ENCODE results near the gene EDAR.

Gene EDAR

GRCh38 chr2:108940156-108940555 lies 48.9 kb downstream of the EDAR start:
- DNase-seq (ENCODE audit: low read depth) = no peak

- no peak for DNase-seq (ENCODE audit: low read depth)
Observed at GRCh38 chr2:108938077-108938710, 50.8 kb downstream of the EDAR start.

- DNase-seq (ENCODE audit: low read depth) = no peak
Observed at GRCh38 chr2:108937367-108938017, 51.5 kb downstream of the EDAR start.

GRCh38 chr2:108936866-108937265 lies 52.2 kb downstream of the EDAR start:
- DNase-seq (ENCODE audit: low read depth) = no peak

- DNase-seq (ENCODE audit: low read depth) = no peak
Observed at GRCh38 chr2:108936076-108936864, 52.8 kb downstream of the EDAR start.

GRCh38 chr2:108935271-108935741 lies 53.7 kb downstream of the EDAR start:
- DNase-seq (ENCODE audit: low read depth) = no peak

GRCh38 chr2:108934583-108935245 lies 54.3 kb downstream of the EDAR start:
- DNase-seq (ENCODE audit: low read depth) = no peak

GRCh38 chr2:108934151-108934550 lies 54.9 kb downstream of the EDAR start:
- DNase-seq (ENCODE audit: low read depth) = no peak

GRCh38 chr2:108933691-108934117 lies 55.3 kb downstream of the EDAR start:
- no peak for DNase-seq (ENCODE audit: low read depth)

GRCh38 chr2:108932736-108933332 lies 56.2 kb downstream of the EDAR start:
- DNase-seq (ENCODE audit: low read depth) = no peak

GRCh38 chr2:108931372-108931771 lies 57.6 kb downstream of the EDAR start:
- DNase-seq (ENCODE audit: low read depth) = no peak

- DNase-seq (ENCODE audit: low read depth) = no peak
Observed at GRCh38 chr2:108929807-108930425, 59.1 kb downstream of the EDAR start.

GRCh38 chr2:108928660-108929377 lies 60.2 kb downstream of the EDAR start:
- no peak for DNase-seq (ENCODE audit: low read depth)

GRCh38 chr2:108927936-108928659 lies 60.9 kb downstream of the EDAR start:
- peak; percentile 11 for DNase-seq (ENCODE audit: low read depth)

GRCh38 chr2:108927405-108927804 lies 61.6 kb downstream of the EDAR start:
- DNase-seq (ENCODE audit: low read depth) = no peak

GRCh38 chr2:108926561-108927380 lies 62.2 kb downstream of the EDAR start:
- no peak for DNase-seq (ENCODE audit: low read depth)

- DNase-seq (ENCODE audit: low read depth) = no peak
Observed at GRCh38 chr2:108925735-108926134, 63.3 kb downstream of the EDAR start.

GRCh38 chr2:108925286-108925685 lies 63.7 kb downstream of the EDAR start:
- no peak for DNase-seq (ENCODE audit: low read depth)

- no peak for DNase-seq (ENCODE audit: low read depth)
Observed at GRCh38 chr2:108924580-108925251, 64.3 kb downstream of the EDAR start.

Data from GM04503 (cell line).